IMR-90 (cell line): ENCODE measurements around the gene LRRC18.

Experiments
- BHLHE40 ChIP-seq: fragments of 150-350 bp; IDR thresholded peaks from 2 replicates; pipeline ENCODE4 v1.6.1; 2016; ENCODE audit warnings: mild to moderate bottlenecking, low read depth, low read length
- CEBPB ChIP-seq: IDR thresholded peaks from 2 replicates; pipeline ENCODE4 v1.6.1; 2012; ENCODE audit warnings: low read depth, low read length, improper control_type of control experiment
- MAFK ChIP-seq: IDR thresholded peaks from 2 replicates; pipeline ENCODE4 v1.6.1; 2012; ENCODE audit warnings: low read depth, low read length, improper control_type of control experiment
- MAZ ChIP-seq: IDR thresholded peaks from 2 replicates; pipeline ENCODE4 v1.6.1; 2012; ENCODE audit warnings: low read depth, mild to moderate bottlenecking, low read length, improper control_type of control experiment, moderate library complexity, borderline replicate concordance
- MXI1 ChIP-seq: IDR thresholded peaks from 2 replicates; pipeline ENCODE4 v1.6.1; 2012; ENCODE audit warnings: low read depth, mild to moderate bottlenecking, low read length, moderate library complexity, borderline replicate concordance
- POLR2A ChIP-seq: IDR thresholded peaks from 2 replicates; pipeline ENCODE4 v1.6.1; 2012; ENCODE audit warnings: mild to moderate bottlenecking, low read depth, low read length
- RAD21 ChIP-seq: IDR thresholded peaks from 2 replicates; pipeline ENCODE4 v1.6.1; 2012; ENCODE audit warnings: low read length, improper control_type of control experiment
- RCOR1 ChIP-seq: IDR thresholded peaks from 2 replicates; pipeline ENCODE4 v1.6.1; 2012; ENCODE audit warnings: mild to moderate bottlenecking, low read length, improper control_type of control experiment; ENCODE audit not compliant: insufficient replicate concordance
- RFX5 ChIP-seq: IDR thresholded peaks from 2 replicates; pipeline ENCODE4 v1.8.0; 2012; ENCODE audit warnings: low read depth, mild to moderate bottlenecking, low read length, moderate library complexity
- SMC3 ChIP-seq: fragments of 150-350 bp; IDR thresholded peaks from 2 replicates; pipeline ENCODE4 v1.6.1; 2016; ENCODE audit warnings: low read depth, mild to moderate bottlenecking, antibody characterized with exemption, low read length, moderate library complexity
- TF ChIP-seq, protein P1 (sequence below): conservative IDR thresholded peaks from 2 replicates; pipeline ENCODE4 v1.5.1; 2012; ENCODE audit warnings: mild to moderate bottlenecking, low read depth, low read length, improper control_type of control experiment
- TF ChIP-seq, protein P2 (sequence below): fragments of 150-350 bp; IDR thresholded peaks from 2 replicates; pipeline ENCODE4 v1.6.1; 2016; ENCODE audit warnings: low read depth, mild to moderate bottlenecking, low read length, moderate library complexity, borderline replicate concordance
- TF ChIP-seq, protein P3 (sequence below): fragments of 150-350 bp; IDR thresholded peaks from 2 replicates; pipeline ENCODE4 v1.6.1; 2017; ENCODE audit warnings: mild to moderate bottlenecking, antibody characterized with exemption, low read length, low read depth

DNA sequence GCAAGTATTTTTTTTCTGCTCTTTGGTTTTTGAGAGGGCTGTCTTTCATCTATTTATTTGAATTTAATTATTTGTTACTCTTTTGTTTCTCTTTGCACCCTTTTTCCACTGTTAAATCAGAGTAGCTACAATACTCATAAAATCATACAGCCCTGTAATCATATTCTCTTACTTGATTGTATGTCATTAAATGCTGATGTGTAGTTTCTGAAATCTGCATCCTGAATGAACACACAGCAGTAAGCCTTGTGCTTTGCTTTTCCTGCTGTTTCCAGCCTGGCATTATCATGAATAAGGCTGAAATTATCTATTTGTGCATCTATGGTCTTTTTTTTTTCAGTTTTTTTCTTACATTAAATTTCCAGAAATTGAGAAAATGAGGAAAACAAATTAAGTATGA is 4.1 kb downstream of the LRRC18 start:
- TF ChIP-seq, protein P1, sequence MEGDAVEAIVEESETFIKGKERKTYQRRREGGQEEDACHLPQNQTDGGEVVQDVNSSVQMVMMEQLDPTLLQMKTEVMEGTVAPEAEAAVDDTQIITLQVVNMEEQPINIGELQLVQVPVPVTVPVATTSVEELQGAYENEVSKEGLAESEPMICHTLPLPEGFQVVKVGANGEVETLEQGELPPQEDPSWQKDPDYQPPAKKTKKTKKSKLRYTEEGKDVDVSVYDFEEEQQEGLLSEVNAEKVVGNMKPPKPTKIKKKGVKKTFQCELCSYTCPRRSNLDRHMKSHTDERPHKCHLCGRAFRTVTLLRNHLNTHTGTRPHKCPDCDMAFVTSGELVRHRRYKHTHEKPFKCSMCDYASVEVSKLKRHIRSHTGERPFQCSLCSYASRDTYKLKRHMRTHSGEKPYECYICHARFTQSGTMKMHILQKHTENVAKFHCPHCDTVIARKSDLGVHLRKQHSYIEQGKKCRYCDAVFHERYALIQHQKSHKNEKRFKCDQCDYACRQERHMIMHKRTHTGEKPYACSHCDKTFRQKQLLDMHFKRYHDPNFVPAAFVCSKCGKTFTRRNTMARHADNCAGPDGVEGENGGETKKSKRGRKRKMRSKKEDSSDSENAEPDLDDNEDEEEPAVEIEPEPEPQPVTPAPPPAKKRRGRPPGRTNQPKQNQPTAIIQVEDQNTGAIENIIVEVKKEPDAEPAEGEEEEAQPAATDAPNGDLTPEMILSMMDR = no peak
- TF ChIP-seq RCOR1 (no peak), RAD21 (no peak), POLR2A (no peak), RFX5 (no peak), MAFK (no peak), MXI1 (no peak), SMC3 (no peak), MAZ (no peak), CEBPB (no peak), BHLHE40 (no peak)
- TF ChIP-seq, protein P2, sequence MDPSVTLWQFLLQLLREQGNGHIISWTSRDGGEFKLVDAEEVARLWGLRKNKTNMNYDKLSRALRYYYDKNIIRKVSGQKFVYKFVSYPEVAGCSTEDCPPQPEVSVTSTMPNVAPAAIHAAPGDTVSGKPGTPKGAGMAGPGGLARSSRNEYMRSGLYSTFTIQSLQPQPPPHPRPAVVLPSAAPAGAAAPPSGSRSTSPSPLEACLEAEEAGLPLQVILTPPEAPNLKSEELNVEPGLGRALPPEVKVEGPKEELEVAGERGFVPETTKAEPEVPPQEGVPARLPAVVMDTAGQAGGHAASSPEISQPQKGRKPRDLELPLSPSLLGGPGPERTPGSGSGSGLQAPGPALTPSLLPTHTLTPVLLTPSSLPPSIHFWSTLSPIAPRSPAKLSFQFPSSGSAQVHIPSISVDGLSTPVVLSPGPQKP = no peak
- TF ChIP-seq, protein P3, sequence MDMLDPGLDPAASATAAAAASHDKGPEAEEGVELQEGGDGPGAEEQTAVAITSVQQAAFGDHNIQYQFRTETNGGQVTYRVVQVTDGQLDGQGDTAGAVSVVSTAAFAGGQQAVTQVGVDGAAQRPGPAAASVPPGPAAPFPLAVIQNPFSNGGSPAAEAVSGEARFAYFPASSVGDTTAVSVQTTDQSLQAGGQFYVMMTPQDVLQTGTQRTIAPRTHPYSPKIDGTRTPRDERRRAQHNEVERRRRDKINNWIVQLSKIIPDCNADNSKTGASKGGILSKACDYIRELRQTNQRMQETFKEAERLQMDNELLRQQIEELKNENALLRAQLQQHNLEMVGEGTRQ = no peak
